SK-N-SH treated with all-trans-retinoic acid at 6 μM for 48 hours (cell line): ENCODE data around the gene PDE3A.

Experiments used
- ATAC-seq: fragments of 200-7000 bp; cut with Tn5 transposase; 3 replicates; pipeline ENCODE4 v1.9.1; 2020; ENCODE audit warnings: mild to moderate bottlenecking, moderate library complexity
- ARNTL ChIP-seq: fragments of 450-650 bp; formaldehyde crosslinking; IDR thresholded peaks from 2 replicates; pipeline ENCODE4 v1.5.0; 2020; ENCODE audit warnings: low read depth, mild to moderate bottlenecking, moderate library complexity, borderline replicate concordance
- BACH2 ChIP-seq: fragments of 250-450 bp; sonication (Bioruptor Pico); IDR thresholded peaks from 2 replicates; pipeline ENCODE4 v1.9.0; 2021; ENCODE audit warnings: mild to moderate bottlenecking, borderline replicate concordance
- CSDC2 ChIP-seq: fragments of 250-450 bp; sonication (Bioruptor Pico); IDR thresholded peaks from 2 replicates; pipeline ENCODE4 v1.5.0; 2020; ENCODE audit warnings: mild to moderate bottlenecking, moderate library complexity
- ESRRG ChIP-seq: fragments of 250-450 bp; sonication (Bioruptor Pico); IDR thresholded peaks from 2 replicates; pipeline ENCODE4 v1.6.1; 2021; ENCODE audit warnings: mild to moderate bottlenecking
- GLIS3 ChIP-seq: fragments of 250-450 bp; sonication (Bioruptor Pico); IDR thresholded peaks from 2 replicates; pipeline ENCODE4 v1.5.0; 2020; ENCODE audit warnings: mild to moderate bottlenecking, moderate library complexity
- ISL1 ChIP-seq: fragments of 250-450 bp; sonication (Bioruptor Pico); IDR thresholded peaks from 2 replicates; pipeline ENCODE4 v2.1.2; 2022; ENCODE audit warnings: mild to moderate bottlenecking, moderate library complexity
- OSR1 ChIP-seq: fragments of 250-450 bp; sonication (Bioruptor Pico); IDR thresholded peaks from 2 replicates; pipeline ENCODE4 v1.8.0; 2022; ENCODE audit warnings: moderate library complexity, mild to moderate bottlenecking, inconsistent platforms
- PPARA ChIP-seq: fragments of 250-450 bp; sonication (Bioruptor Pico); IDR thresholded peaks from 2 replicates; pipeline ENCODE4 v1.5.0; 2020; ENCODE audit warnings: mild to moderate bottlenecking, borderline replicate concordance
- RARB ChIP-seq: fragments of 250-450 bp; sonication (Bioruptor Pico); IDR thresholded peaks from 2 replicates; pipeline ENCODE4 v1.8.0; 2021; ENCODE audit warnings: mild to moderate bottlenecking, moderate library complexity
- SNAI2 ChIP-seq: fragments of 250-450 bp; sonication (Bioruptor Pico); IDR thresholded peaks from 2 replicates; pipeline ENCODE4 v1.5.0; 2020; ENCODE audit warnings: mild to moderate bottlenecking, moderate library complexity
- TCF4 ChIP-seq: fragments of 250-450 bp; sonication (Bioruptor Pico); IDR thresholded peaks from 2 replicates; pipeline ENCODE4 v1.8.0; 2021; ENCODE audit warnings: mild to moderate bottlenecking, moderate library complexity, borderline replicate concordance
- TOX ChIP-seq: fragments of 250-450 bp; sonication (Bioruptor Pico); IDR thresholded peaks from 2 replicates; pipeline ENCODE4 v1.8.0; 2021; ENCODE audit warnings: mild to moderate bottlenecking, moderate library complexity, borderline replicate concordance
- ZFP30 ChIP-seq: fragments of 450-650 bp; formaldehyde crosslinking; IDR thresholded peaks from 2 replicates; pipeline ENCODE4 v1.5.0; 2022; ENCODE audit warnings: mild to moderate bottlenecking, moderate library complexity
- ZNF565 ChIP-seq: fragments of 450-650 bp; formaldehyde crosslinking; conservative IDR thresholded peaks from 2 replicates; pipeline ENCODE4 v1.5.0; 2020; ENCODE audit warnings: low read depth, mild to moderate bottlenecking, moderate library complexity
- ZNF70 ChIP-seq: fragments of 450-650 bp; formaldehyde crosslinking; IDR thresholded peaks from 2 replicates; pipeline ENCODE4 v1.5.0; 2020; ENCODE audit warnings: mild to moderate bottlenecking, moderate library complexity
- ZNF8 ChIP-seq: fragments of 450-650 bp; formaldehyde crosslinking; IDR thresholded peaks from 2 replicates; pipeline ENCODE4 v1.5.0; 2020; ENCODE audit warnings: mild to moderate bottlenecking, moderate library complexity
- TF ChIP-seq, protein P1 (sequence below): fragments of 250-450 bp; sonication (Bioruptor Pico); IDR thresholded peaks from 2 replicates; pipeline ENCODE4 v1.5.1; 2020; ENCODE audit warnings: low read depth, mild to moderate bottlenecking, moderate library complexity
- TF ChIP-seq, protein P2 (sequence below): fragments of 250-450 bp; sonication (Bioruptor Pico); IDR thresholded peaks from 2 replicates; pipeline ENCODE4 v1.5.1; 2021; ENCODE audit warnings: mild to moderate bottlenecking, moderate library complexity
- TF ChIP-seq, protein P3 (sequence below): fragments of 250-450 bp; sonication (Bioruptor Pico); IDR thresholded peaks from 2 replicates; pipeline ENCODE4 v1.5.0; 2020; ENCODE audit warnings: mild to moderate bottlenecking, moderate library complexity
- TF ChIP-seq, protein P4 (sequence below): fragments of 250-450 bp; sonication (Bioruptor Pico); IDR thresholded peaks from 2 replicates; pipeline ENCODE4 v1.8.0; 2021; ENCODE audit warnings: low read depth, mild to moderate bottlenecking, moderate library complexity, borderline replicate concordance
- TF ChIP-seq, protein P5 (sequence below): fragments of 250-450 bp; sonication (Bioruptor Pico); IDR thresholded peaks from 2 replicates; pipeline ENCODE4 v1.8.0; 2020; ENCODE audit warnings: mild to moderate bottlenecking, moderate library complexity, borderline replicate concordance

Gene PDE3A

DNA sequence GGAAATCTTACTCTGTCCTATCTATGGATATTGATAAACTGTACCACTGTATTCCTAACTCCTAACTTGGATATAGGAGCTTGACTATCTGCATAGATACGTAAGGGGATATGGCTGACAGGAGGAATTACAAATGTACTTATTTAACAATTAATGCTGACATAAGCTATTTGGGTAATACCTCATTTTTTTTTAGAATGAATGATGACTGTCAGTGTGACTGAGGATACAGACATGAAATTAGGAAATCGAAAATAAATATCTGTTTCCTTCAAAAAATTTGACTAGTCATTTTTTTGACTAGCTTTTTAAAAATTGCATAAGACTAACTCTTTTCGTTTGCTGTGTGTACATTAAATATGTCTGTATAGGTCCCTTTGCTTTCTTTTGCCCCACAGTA lies 74.9 kb downstream of the PDE3A start:
- no peak for ATAC-seq
- TF ChIP-seq, protein P1, sequence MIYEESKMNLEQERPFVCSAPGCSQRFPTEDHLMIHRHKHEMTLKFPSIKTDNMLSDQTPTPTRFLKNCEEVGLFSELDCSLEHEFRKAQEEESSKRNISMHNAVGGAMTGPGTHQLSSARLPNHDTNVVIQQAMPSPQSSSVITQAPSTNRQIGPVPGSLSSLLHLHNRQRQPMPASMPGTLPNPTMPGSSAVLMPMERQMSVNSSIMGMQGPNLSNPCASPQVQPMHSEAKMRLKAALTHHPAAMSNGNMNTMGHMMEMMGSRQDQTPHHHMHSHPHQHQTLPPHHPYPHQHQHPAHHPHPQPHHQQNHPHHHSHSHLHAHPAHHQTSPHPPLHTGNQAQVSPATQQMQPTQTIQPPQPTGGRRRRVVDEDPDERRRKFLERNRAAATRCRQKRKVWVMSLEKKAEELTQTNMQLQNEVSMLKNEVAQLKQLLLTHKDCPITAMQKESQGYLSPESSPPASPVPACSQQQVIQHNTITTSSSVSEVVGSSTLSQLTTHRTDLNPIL (CRISPR knock-in tag), result no peak
- TF ChIP-seq TOX (CRISPR knock-in tag) (no peak), OSR1 (no peak), ARNTL (no peak), TCF4 (CRISPR knock-in tag) (no peak), ZNF70 (no peak), PPARA (CRISPR knock-in tag) (no peak), CSDC2 (CRISPR knock-in tag) (no peak), RARB (no peak), GLIS3 (CRISPR knock-in tag) (no peak), ZNF8 (CRISPR knock-in tag) (no peak)
- TF ChIP-seq, protein P2, sequence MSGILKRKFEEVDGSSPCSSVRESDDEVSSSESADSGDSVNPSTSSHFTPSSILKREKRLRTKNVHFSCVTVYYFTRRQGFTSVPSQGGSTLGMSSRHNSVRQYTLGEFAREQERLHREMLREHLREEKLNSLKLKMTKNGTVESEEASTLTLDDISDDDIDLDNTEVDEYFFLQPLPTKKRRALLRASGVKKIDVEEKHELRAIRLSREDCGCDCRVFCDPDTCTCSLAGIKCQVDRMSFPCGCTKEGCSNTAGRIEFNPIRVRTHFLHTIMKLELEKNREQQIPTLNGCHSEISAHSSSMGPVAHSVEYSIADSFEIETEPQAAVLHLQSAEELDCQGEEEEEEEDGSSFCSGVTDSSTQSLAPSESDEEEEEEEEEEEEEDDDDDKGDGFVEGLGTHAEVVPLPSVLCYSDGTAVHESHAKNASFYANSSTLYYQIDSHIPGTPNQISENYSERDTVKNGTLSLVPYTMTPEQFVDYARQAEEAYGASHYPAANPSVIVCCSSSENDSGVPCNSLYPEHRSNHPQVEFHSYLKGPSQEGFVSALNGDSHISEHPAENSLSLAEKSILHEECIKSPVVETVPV (CRISPR knock-in tag), result no peak
- TF ChIP-seq, protein P3, sequence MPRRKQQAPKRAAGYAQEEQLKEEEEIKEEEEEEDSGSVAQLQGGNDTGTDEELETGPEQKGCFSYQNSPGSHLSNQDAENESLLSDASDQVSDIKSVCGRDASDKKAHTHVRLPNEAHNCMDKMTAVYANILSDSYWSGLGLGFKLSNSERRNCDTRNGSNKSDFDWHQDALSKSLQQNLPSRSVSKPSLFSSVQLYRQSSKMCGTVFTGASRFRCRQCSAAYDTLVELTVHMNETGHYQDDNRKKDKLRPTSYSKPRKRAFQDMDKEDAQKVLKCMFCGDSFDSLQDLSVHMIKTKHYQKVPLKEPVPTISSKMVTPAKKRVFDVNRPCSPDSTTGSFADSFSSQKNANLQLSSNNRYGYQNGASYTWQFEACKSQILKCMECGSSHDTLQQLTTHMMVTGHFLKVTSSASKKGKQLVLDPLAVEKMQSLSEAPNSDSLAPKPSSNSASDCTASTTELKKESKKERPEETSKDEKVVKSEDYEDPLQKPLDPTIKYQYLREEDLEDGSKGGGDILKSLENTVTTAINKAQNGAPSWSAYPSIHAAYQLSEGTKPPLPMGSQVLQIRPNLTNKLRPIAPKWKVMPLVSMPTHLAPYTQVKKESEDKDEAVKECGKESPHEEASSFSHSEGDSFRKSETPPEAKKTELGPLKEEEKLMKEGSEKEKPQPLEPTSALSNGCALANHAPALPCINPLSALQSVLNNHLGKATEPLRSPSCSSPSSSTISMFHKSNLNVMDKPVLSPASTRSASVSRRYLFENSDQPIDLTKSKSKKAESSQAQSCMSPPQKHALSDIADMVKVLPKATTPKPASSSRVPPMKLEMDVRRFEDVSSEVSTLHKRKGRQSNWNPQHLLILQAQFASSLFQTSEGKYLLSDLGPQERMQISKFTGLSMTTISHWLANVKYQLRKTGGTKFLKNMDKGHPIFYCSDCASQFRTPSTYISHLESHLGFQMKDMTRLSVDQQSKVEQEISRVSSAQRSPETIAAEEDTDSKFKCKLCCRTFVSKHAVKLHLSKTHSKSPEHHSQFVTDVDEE (CRISPR knock-in tag), result no peak
- TF ChIP-seq, protein P4, sequence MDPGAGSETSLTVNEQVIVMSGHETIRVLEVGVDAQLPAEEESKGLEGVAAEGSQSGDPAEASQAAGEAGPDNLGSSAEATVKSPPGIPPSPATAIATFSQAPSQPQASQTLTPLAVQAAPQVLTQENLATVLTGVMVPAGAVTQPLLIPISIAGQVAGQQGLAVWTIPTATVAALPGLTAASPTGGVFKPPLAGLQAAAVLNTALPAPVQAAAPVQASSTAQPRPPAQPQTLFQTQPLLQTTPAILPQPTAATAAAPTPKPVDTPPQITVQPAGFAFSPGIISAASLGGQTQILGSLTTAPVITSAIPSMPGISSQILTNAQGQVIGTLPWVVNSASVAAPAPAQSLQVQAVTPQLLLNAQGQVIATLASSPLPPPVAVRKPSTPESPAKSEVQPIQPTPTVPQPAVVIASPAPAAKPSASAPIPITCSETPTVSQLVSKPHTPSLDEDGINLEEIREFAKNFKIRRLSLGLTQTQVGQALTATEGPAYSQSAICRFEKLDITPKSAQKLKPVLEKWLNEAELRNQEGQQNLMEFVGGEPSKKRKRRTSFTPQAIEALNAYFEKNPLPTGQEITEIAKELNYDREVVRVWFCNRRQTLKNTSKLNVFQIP (CRISPR knock-in tag), result no peak

DNA sequence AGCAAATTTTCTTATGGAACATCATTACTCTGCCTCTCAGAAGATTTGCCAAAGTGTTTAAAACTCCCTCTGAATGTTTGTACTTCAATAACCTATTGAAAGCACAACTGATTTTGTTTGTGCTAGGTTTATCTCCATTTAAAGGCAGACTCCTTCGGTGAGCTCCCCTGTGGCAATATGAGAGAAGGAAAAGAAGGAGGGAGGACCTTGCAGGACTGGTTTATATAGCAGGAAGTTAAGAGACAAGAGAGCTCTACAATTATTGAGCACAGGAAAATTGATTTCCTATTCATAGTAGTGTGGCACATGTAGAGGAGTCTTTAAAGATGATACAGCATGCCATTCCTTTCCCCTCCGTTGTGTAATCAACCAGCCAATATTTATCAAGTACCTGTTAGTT lies 75.5 kb downstream of the PDE3A start:
- TF ChIP-seq, protein P4 (CRISPR knock-in tag), result no peak
- no peak for TF ChIP-seq ZNF70
- no peak for TF ChIP-seq SNAI2 (CRISPR knock-in tag)
- TF ChIP-seq, protein P2 (CRISPR knock-in tag), result no peak
- no peak for TF ChIP-seq ZFP30 (CRISPR knock-in tag)
- no peak for TF ChIP-seq ISL1 (CRISPR knock-in tag)
- TF ChIP-seq CSDC2 (CRISPR knock-in tag), result no peak
- TF ChIP-seq ZNF565 (CRISPR knock-in tag), result no peak
- no peak for ATAC-seq

DNA sequence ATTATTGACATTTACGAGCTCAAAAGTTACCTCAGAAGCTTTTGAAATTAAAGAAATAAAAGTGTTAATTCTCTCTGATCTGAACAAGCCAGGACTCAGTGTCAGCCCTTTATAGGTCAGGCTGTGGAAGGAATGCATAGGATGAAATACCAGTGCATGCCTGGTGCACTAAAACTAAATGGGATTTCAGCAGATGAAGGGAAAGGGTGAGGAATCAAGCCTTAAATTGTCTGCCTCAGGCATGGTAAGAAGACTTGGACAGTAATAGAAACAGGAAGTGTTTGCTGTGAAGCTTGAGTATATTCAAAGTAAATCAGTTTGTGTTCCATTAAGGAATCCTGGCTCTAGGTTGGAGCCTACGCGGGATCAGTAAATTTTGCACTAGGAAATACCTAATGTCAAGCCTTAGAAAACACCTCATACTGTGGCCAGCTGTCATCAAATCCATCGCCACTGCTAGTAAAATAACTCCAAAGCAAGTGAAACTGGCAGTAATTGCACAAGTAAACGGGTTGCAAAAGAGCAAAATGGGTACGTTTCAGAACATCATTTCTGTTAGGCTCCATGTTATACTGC lies 76.3 kb downstream of the PDE3A start:
- ATAC-seq, result peak; percentile 22; the same call in 1 of the 3 replicates
- TF ChIP-seq BACH2 (CRISPR knock-in tag), result no peak
- no peak for TF ChIP-seq ZNF70
- TF ChIP-seq, protein P5, sequence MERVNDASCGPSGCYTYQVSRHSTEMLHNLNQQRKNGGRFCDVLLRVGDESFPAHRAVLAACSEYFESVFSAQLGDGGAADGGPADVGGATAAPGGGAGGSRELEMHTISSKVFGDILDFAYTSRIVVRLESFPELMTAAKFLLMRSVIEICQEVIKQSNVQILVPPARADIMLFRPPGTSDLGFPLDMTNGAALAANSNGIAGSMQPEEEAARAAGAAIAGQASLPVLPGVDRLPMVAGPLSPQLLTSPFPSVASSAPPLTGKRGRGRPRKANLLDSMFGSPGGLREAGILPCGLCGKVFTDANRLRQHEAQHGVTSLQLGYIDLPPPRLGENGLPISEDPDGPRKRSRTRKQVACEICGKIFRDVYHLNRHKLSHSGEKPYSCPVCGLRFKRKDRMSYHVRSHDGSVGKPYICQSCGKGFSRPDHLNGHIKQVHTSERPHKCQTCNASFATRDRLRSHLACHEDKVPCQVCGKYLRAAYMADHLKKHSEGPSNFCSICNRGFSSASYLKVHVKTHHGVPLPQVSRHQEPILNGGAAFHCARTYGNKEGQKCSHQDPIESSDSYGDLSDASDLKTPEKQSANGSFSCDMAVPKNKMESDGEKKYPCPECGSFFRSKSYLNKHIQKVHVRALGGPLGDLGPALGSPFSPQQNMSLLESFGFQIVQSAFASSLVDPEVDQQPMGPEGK (CRISPR knock-in tag), result no peak
- TF ChIP-seq ARNTL, result no peak
- TF ChIP-seq ESRRG (CRISPR knock-in tag), result no peak
- TF ChIP-seq ZNF565 (CRISPR knock-in tag), result no peak
- no peak for TF ChIP-seq PPARA (CRISPR knock-in tag)
- no peak for TF ChIP-seq ZNF8 (CRISPR knock-in tag)
- no peak for TF ChIP-seq RARB
